ENCODE results near the gene CCDC3.

GRCh38 chr10:12974491-12975199 is 26.9 kb downstream of the CCDC3 start:
- TF ChIP-seq RAD21 (conservative IDR thresholded peaks at IDR 0.05): no peak
- no peak for TF ChIP-seq CTCF (IDR thresholded peaks at IDR 0.05; ENCODE audit: poor library complexity, severe bottlenecking)
- no peak for TF ChIP-seq TAF1 (IDR thresholded peaks at IDR 0.05; ENCODE audit: low read depth)
- no peak for TF ChIP-seq POLR2AphosphoS5 (IDR thresholded peaks at IDR 0.05)
- TF ChIP-seq EZH2 (IDR thresholded peaks at IDR 0.05; ENCODE audit: borderline replicate concordance, insufficient read depth, low read length, poor library complexity, severe bottlenecking): no peak
- TF ChIP-seq EP300 (conservative IDR thresholded peaks at IDR 0.05; ENCODE audit: poor library complexity, severe bottlenecking): no peak
- TF ChIP-seq MXI1 (conservative IDR thresholded peaks at IDR 0.05; ENCODE audit: poor library complexity, severe bottlenecking): no peak
- TF ChIP-seq SMC3 (conservative IDR thresholded peaks at IDR 0.05; ENCODE audit: poor library complexity): no peak
- TF ChIP-seq REST (IDR thresholded peaks at IDR 0.05; ENCODE audit: borderline replicate concordance): no peak

Data from neural cell (in vitro differentiated cells).